ENCODE data around the gene ZNF134.

The ZNF134 gene

DNA sequence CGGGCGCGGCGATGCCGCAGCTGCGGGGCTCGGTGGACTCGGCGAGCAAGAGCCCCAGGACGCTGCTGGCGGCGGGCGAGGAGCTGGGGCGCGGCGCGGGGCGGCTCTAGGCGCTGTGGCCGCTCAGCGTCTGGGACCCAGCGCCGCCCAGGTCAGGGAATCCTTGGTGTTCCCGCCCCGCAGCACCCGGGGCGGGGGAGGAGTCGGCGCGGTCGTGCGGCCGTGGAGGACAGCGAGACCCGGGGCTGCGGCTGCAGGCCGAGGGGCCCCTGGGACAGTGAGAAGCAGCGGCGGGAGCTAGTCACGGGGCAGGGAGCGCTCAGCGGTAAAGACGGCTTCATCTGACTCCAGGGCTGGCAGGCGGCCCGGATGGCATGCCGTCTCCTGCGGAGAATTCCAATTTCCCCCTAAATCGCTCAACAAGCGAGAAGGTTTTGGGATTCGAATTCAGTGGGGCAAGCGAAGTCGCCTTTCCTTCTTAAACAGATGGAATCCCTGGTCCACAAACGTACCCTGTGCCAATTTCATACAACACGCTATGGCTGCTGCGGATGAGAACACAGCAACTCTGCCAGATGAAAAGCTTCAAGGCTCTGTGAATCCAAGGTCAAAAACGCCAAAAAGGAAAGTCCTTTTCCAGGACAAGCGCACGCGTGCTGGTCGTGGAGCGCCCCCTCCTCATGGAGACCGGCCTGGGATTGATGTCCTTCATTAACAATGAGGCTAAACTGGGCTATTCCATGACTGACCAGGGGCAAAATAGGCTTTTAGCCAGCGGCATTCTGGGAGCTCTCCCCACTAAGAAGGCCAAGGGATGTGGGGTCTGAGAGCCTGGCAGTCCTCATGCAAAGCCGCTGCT, 50.5 kb downstream of the ZNF134 start:
- H3K4me3 Mint-ChIP-seq = peak overlapping the region; percentile 76
- no peaks in the 10 kb centered on the region for H3K36me3 Mint-ChIP-seq (ENCODE audit: low read depth)
- no peaks in the 10 kb centered on the region for H3K4me1 Mint-ChIP-seq (ENCODE audit: low read depth)
- H3K27ac Mint-ChIP-seq = no peak overlapping the region
- H3K9me3 Mint-ChIP-seq = peaks cover 10% of the 10 kb centered on the region
- peaks cover 37% of the 10 kb centered on the region for H3K27me3 Mint-ChIP-seq

DNA sequence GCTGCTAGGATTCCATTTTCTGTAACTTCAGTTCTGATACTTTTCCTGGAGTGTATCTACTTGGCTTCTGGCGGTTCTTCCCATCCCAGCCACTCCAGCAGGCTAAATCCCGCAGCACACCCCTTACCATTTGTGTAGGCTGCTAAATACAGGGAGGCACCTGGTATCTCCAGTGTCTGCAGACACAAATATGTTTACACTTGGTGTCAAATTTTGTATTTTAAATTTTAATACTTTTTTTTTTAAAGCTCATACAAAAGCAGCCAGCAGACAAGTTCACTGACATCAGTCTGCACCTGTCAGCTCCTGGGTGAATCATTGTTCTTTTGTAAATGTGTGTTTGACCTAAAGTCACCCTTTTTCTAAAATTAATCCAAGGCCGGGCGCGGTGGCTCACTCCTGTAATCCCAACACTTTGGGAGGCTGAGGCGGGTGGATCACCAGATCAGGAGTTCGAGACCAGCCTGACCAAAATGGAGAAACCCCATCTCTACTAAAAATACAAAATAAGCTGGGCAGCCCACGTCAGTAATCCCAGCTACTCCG, 51.3 kb downstream of the ZNF134 start:
- H3K9me3 Mint-ChIP-seq = peaks cover 10% of the 10 kb centered on the region
- no peak overlapping the region for H3K4me3 Mint-ChIP-seq
- no peak overlapping the region for H3K27ac Mint-ChIP-seq
- H3K4me1 Mint-ChIP-seq (ENCODE audit: low read depth) = no peaks in the 10 kb centered on the region
- H3K36me3 Mint-ChIP-seq (ENCODE audit: low read depth) = no peaks in the 10 kb centered on the region
- H3K27me3 Mint-ChIP-seq = peaks cover 37% of the 10 kb centered on the region

- peaks cover 41% of the 10 kb centered on the region for H3K27me3 Mint-ChIP-seq
- H3K4me3 Mint-ChIP-seq = no peak overlapping the region
- H3K9me3 Mint-ChIP-seq = peaks cover 6% of the 10 kb centered on the region
- H3K36me3 Mint-ChIP-seq (ENCODE audit: low read depth) = no peaks in the 10 kb centered on the region
- no peaks in the 10 kb centered on the region for H3K4me1 Mint-ChIP-seq (ENCODE audit: low read depth)
- H3K27ac Mint-ChIP-seq = no peak overlapping the region
Measured at GRCh38 chr19:57667228-57667627, 53.2 kb downstream of the ZNF134 start.

DNA sequence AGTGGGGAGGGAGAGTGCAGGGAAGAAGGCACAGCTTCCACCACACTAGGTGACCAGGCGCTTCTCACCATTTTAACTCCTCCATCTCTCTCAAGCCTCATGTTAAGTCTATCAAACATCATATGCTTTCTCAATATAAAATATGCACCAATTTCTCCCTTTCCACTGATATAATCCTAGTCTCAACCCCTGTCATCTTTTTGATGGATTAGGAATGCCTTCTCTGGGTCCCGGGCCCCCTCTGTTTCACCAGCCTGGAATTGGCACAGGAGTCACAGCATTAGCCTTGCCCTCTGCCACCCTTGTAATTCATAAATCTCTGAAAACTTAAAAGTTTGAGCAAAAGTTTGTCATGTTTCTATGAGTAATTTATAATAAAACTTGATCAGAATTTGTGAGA, 54.6 kb downstream of the ZNF134 start, which contains the start of gene ZSCAN4:
ZSCAN4 (plus strand) TSS at position 301 of the 400 bp plus-strand sequence. CDS start 7,211 bp downstream, outside the sequence.
- no peak within 1 kb of the TSS for H3K27ac Mint-ChIP-seq
- H3K4me1 Mint-ChIP-seq (ENCODE audit: low read depth) = no peaks in the 10 kb centered on the region
- H3K36me3 Mint-ChIP-seq (ENCODE audit: low read depth) = no peaks in the 10 kb centered on the region
- no peak within 1 kb of the TSS for H3K4me3 Mint-ChIP-seq
- peaks cover 38% of the 10 kb centered on the region for H3K27me3 Mint-ChIP-seq
- H3K9me3 Mint-ChIP-seq = peaks cover 6% of the 10 kb centered on the region

DNA sequence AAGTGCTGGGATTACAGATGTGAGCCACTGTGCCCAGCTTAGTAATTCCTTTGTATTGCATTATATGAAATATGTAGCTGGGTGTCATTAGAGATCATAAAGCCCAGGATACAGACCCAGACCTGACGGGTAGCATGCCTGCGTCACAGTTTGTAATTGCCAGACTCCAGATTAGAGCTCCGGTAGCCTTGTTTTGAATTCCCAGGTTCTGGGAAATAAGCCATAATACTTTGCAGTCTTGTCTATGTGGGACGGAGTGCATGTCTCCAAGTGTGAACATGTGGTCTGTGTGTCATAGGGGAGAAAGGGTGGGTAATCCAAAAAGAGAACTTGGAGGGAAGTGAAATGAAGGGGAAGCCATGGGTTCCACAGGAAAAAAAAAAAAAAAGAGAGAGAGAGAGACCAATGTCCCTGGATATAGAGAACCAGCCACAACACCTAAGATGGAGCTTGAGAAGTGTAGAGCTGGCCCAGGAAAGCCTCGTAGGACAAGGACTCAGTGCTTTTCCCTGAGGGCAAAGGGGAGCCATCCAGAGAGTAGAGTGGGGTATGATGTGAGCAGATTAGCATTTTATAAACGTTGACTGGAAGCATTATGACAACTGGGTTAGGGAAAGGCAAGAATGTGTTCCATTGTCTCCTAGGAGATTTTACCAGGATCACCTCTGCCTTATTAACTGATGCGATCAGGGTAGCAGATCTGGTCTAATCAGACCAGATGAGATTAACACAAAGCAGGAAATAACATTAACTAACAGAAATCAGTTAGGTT, 57.3 kb downstream of the ZNF134 start:
- no peak overlapping the region for H3K27ac Mint-ChIP-seq
- peaks cover 24% of the 10 kb centered on the region for H3K27me3 Mint-ChIP-seq
- peaks cover 3% of the 10 kb centered on the region for H3K36me3 Mint-ChIP-seq (ENCODE audit: low read depth)
- H3K4me3 Mint-ChIP-seq = no peak overlapping the region
- H3K9me3 Mint-ChIP-seq = peaks cover 11% of the 10 kb centered on the region
- H3K4me1 Mint-ChIP-seq (ENCODE audit: low read depth) = no peaks in the 10 kb centered on the region

GRCh38 chr19:57672466-57672865, 58.4 kb downstream of the ZNF134 start:
- peaks cover 20% of the 10 kb centered on the region for H3K27me3 Mint-ChIP-seq
- no peaks in the 10 kb centered on the region for H3K4me1 Mint-ChIP-seq (ENCODE audit: low read depth)
- H3K36me3 Mint-ChIP-seq (ENCODE audit: low read depth) = peaks cover 3% of the 10 kb centered on the region
- peaks cover 15% of the 10 kb centered on the region for H3K9me3 Mint-ChIP-seq
- H3K4me3 Mint-ChIP-seq = no peak overlapping the region
- no peak overlapping the region for H3K27ac Mint-ChIP-seq
